ENCODE results near the gene TOE1. TPM values are rescaled to one million over a fixed set of nuclear protein-coding genes. Genes with fewer than 3 reads are reported as not detected.
A peak's percentile ranks its signal among the peaks of the same experiment; 100 is the strongest.

Gene TOE1
- total RNA-seq, 1 experiment from 2014 or later: 18.2 TPM

GRCh38 chr1:45337630-45338325 is 2.2 kb upstream of the TOE1 start:
- ChIA-PET CTCF (no interaction called here), POLR2A (ENCODE audit: unreplicated experiment) (interaction anchor here (0.6 kb wide), 1 partner anchor 213 kb away, joined by 14 read pairs; no protein-coding TSS in a partner anchor)
- DNase-seq (peak; percentile 57), ATAC-seq (no peak)
- no peak overlapping the region for H3K4me2 ChIP-seq (ENCODE audit: low read length)
- peaks cover 52% of the 10 kb centered on the region for H3K4me1 ChIP-seq (ENCODE audit: insufficient read depth, low read length)
- H3F3A ChIP-seq (ENCODE audit: low read length, unreplicated experiment): no peaks in the 10 kb centered on the region
- no peaks in the 10 kb centered on the region for H4K20me1 ChIP-seq (ENCODE audit: low read length)
- intact Hi-C loops (cut with micrococcal nuclease): no loop called here
- H2AFZ ChIP-seq (ENCODE audit: low read length): no peak overlapping the region
- peaks cover 12% of the 10 kb centered on the region for H3K36me3 ChIP-seq (ENCODE audit: low read depth, low read length)
- no peak overlapping the region for H3K27ac ChIP-seq (ENCODE audit: low read length)
- H3K9ac ChIP-seq (ENCODE audit: low read length): no peak overlapping the region
- BruUV-seq (replicated peaks): no TSS peak
- no peaks in the 10 kb centered on the region for H3K27me3 ChIP-seq (ENCODE audit: low read length)
- H3K79me2 ChIP-seq (ENCODE audit: low read length): peaks cover 40% of the 10 kb centered on the region
- H3K9me2 ChIP-seq (replicated peaks; ENCODE audit: low read length): no peaks in the 10 kb centered on the region
- TF ChIP-seq EZH2 (IDR thresholded peaks at IDR 0.05; ENCODE audit: low read length, unreplicated experiment) (no peak), CTCF (conservative IDR thresholded peaks at IDR 0.05; ENCODE audit: low read depth, low read length) (no peak), EZH2phosphoT487 (IDR thresholded peaks at IDR 0.05; ENCODE audit: borderline replicate concordance, low read length) (no peak)
- H3K4me3 ChIP-seq (ENCODE audit: low read length): no peak overlapping the region
- H3K9me3 ChIP-seq (ENCODE audit: low read length): no peaks in the 10 kb centered on the region

GRCh38 chr1:45340816-45341466 is 971 bp downstream of the TOE1 start:
- H4K20me1 ChIP-seq (ENCODE audit: low read length): 0 out of 2 replicates have a peak, but pooled peaks cover 3% of the 10 kb centered on the region
- ChIA-PET POLR2A (ENCODE audit: unreplicated experiment) (interaction anchor here (0.5 to 0.9 kb wide), 4 partner anchors 38 to 328 kb away, joined by 3 to 22 read pairs (median 6); partner anchors contain the start of genes CCDC163 and MMACHC), CTCF (interaction anchor here (0.7 to 2.2 kb wide), 3 partner anchors 19 to 326 kb away, joined by 3 to 18 read pairs (median 3); no protein-coding TSS in a partner anchor)
- H3K9me2 ChIP-seq (replicated peaks; ENCODE audit: low read length): no peaks in the 10 kb centered on the region
- H3K4me2 ChIP-seq (ENCODE audit: low read length): peak overlapping the region; percentile 91
- H3K36me3 ChIP-seq (ENCODE audit: low read depth, low read length): peaks cover 34% of the 10 kb centered on the region
- DNase-seq: no peak
- H3K27ac ChIP-seq (ENCODE audit: low read length): peak overlapping the region; percentile 76; the same call in 1 of the 2 replicates
- no peaks in the 10 kb centered on the region for H3F3A ChIP-seq (ENCODE audit: low read length, unreplicated experiment)
- peaks cover 33% of the 10 kb centered on the region for H3K4me1 ChIP-seq (ENCODE audit: insufficient read depth, low read length)
- no peaks in the 10 kb centered on the region for H3K9me3 ChIP-seq (ENCODE audit: low read length)
- peak overlapping the region; percentile 83 for H3K4me3 ChIP-seq (ENCODE audit: low read length)
- 0 out of 2 replicates have a peak, but pooled peaks have one; percentile 0 for ATAC-seq
- intact Hi-C loops (cut with micrococcal nuclease): loop anchor here (1.0 to 5.0 kb wide), 3 partner anchors 38 to 328 kb away; partner anchors contain the start of genes TESK2 and UROD
- peak overlapping the region; percentile 84; the same call in 1 of the 2 replicates for H2AFZ ChIP-seq (ENCODE audit: low read length)
- H3K9ac ChIP-seq (ENCODE audit: low read length): peak overlapping the region; percentile 91
- H3K79me2 ChIP-seq (ENCODE audit: low read length): peaks cover 45% of the 10 kb centered on the region
- no peak for TF ChIP-seq EZH2 (IDR thresholded peaks at IDR 0.05; ENCODE audit: low read length, unreplicated experiment)
- TF ChIP-seq EZH2phosphoT487 (IDR thresholded peaks at IDR 0.05; ENCODE audit: borderline replicate concordance, low read length): no peak
- no peak for TF ChIP-seq CTCF (conservative IDR thresholded peaks at IDR 0.05; ENCODE audit: low read depth, low read length)
- H3K27me3 ChIP-seq (ENCODE audit: low read length): no peaks in the 10 kb centered on the region
- BruUV-seq (replicated peaks): no TSS peak
